ENCODE results near the gene RNU6-1.

GRCh38 chr15:67824976-67825880 is 14.6 kb downstream of the RNU6-1 start, which contains the start of gene SKOR1:
- no peak for TF ChIP-seq TP53 (CRISPR knock-in tag; IDR thresholded peaks at IDR 0.05)
- TF ChIP-seq REST (IDR thresholded peaks at IDR 0.05) = peak; percentile 78
- TF ChIP-seq POLR2A (IDR thresholded peaks at IDR 0.05; ENCODE audit: low read length) = no peak
- TF ChIP-seq CTCF (IDR thresholded peaks at IDR 0.05) = no peak
- TF ChIP-seq ELK1 (IDR thresholded peaks at IDR 0.05; ENCODE audit: low read depth, low read length) = no peak
- TF ChIP-seq KDM1A (IDR thresholded peaks at IDR 0.05; ENCODE audit: low read depth) = no peak
